ENCODE measurements around the gene BBOX1.
A peak's percentile ranks its signal among the peaks of the same experiment; 100 is the strongest.

BBOX1 gene

DNA sequence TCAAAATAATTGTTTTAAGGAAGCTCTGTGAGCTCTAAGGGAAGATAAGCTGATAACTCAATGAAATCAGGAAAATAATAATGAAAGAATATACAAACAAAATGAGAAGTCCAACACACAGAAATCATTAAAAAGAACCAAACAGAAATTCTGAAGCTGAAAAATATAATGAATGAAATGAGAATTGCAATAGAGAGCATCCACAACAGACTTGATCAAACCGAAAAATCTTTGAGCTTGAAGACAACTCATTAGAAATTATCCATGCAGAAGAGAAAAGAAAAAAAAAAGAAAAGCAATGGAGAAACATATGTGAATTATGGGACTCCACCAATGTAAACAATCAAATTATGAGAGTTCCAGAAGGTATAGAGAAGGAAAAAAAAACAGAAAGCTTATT is 101.0 kb downstream of the BBOX1 start:
- TF ChIP-seq CTCF (IDR thresholded peaks at IDR 0.05; ENCODE audit: borderline replicate concordance, insufficient read depth, low read depth, low read length): no peak
- no peak overlapping the region for H3K4me3 ChIP-seq (ENCODE audit: low read depth, low read length)

- no peak overlapping the region for H3K4me3 ChIP-seq (ENCODE audit: low read depth, low read length)
- no peak for TF ChIP-seq CTCF (IDR thresholded peaks at IDR 0.05; ENCODE audit: borderline replicate concordance, insufficient read depth, low read depth, low read length)
These were observed 107.3 kb downstream of the BBOX1 start for GRCh38 chr11:27147916-27148315.

DNA sequence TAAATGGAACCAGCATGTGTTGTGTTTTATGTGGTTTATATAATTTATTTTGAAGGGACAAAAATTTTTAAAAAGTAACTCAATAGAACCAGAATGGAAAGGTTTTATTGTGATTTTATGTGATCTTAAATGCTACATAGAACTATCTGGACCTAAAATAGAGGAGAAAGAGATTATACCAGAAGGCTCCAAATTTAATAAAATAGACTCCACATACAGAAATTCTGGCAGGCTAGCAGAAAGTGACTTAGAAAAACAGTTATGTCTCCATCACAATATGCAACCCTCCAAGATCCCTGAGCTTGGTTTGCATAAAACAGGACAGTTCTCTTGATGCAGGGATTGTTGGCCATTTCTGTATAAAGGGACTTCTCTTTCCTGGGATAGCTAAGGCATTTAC is 107.9 kb downstream of the BBOX1 start:
- H3K4me3 ChIP-seq (ENCODE audit: low read depth, low read length): no peak overlapping the region
- no peak for TF ChIP-seq CTCF (IDR thresholded peaks at IDR 0.05; ENCODE audit: borderline replicate concordance, insufficient read depth, low read depth, low read length)

GRCh38 chr11:27150098-27150497 is 109.5 kb downstream of the BBOX1 start:
- no peak overlapping the region for H3K4me3 ChIP-seq (ENCODE audit: low read depth, low read length)
- TF ChIP-seq CTCF (IDR thresholded peaks at IDR 0.05; ENCODE audit: borderline replicate concordance, insufficient read depth, low read depth, low read length): no peak

- no peak for TF ChIP-seq CTCF (IDR thresholded peaks at IDR 0.05; ENCODE audit: borderline replicate concordance, insufficient read depth, low read depth, low read length)
- H3K4me3 ChIP-seq (ENCODE audit: low read depth, low read length): no peak overlapping the region
These were observed 112.5 kb downstream of the BBOX1 start for GRCh38 chr11:27153136-27153535.

- peak; percentile 61 for TF ChIP-seq CTCF (IDR thresholded peaks at IDR 0.05; ENCODE audit: borderline replicate concordance, insufficient read depth, low read depth, low read length)
- H3K4me3 ChIP-seq (ENCODE audit: low read depth, low read length): no peak overlapping the region
These were observed 118.1 kb downstream of the BBOX1 start for GRCh38 chr11:27158456-27159334.

DNA sequence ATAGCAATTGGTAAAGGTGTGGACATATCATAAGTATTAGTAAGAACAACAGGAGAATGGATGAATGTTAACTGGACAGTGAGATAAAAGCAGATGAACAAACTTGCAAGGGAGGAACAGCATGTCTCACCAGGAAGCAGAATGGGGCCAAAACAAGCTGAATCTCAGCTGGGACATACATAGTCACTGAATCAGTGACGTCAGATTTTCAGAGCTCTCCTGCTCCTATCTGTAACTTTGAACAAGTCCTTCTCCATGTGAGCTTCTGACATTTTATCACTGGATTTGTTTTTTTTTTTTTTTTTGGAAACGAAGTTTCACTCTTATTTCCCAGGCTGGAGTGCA is 118.7 kb downstream of the BBOX1 start:
- TF ChIP-seq CTCF (IDR thresholded peaks at IDR 0.05; ENCODE audit: borderline replicate concordance, insufficient read depth, low read depth, low read length): no peak
- H3K4me3 ChIP-seq (ENCODE audit: low read depth, low read length): no peak overlapping the region

Data from GM12875 (cell line).